Measurements from ENCODE around the gene SLC19A1.

DNA sequence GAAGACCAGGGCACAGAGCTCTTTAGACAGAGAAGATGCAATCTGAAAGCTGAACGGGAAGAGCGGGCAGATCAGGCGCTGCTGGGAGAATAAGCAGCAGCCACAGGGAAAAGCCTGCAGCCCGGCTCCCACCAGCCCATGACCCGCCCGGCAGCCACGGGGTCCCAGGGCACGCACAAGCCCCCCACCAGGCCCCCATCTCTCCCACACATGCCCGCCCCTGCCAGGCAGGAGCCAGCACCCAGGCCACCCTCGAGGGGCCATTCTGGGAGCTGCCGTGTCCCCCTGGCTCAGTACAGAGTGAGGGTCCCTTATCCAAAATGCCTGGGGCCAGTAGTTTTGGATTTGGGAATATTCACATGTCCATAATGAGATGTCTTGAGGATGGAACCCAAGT is 16.3 kb downstream of the SLC19A1 start:
- TF ChIP-seq, protein P1, sequence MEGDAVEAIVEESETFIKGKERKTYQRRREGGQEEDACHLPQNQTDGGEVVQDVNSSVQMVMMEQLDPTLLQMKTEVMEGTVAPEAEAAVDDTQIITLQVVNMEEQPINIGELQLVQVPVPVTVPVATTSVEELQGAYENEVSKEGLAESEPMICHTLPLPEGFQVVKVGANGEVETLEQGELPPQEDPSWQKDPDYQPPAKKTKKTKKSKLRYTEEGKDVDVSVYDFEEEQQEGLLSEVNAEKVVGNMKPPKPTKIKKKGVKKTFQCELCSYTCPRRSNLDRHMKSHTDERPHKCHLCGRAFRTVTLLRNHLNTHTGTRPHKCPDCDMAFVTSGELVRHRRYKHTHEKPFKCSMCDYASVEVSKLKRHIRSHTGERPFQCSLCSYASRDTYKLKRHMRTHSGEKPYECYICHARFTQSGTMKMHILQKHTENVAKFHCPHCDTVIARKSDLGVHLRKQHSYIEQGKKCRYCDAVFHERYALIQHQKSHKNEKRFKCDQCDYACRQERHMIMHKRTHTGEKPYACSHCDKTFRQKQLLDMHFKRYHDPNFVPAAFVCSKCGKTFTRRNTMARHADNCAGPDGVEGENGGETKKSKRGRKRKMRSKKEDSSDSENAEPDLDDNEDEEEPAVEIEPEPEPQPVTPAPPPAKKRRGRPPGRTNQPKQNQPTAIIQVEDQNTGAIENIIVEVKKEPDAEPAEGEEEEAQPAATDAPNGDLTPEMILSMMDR (IDR thresholded peaks at IDR 0.05), result no peak
- TF ChIP-seq POLR2AphosphoS5 (IDR thresholded peaks at IDR 0.05) (no peak), POLR2A (IDR thresholded peaks at IDR 0.05) (no peak)

Measured in prostate gland (tissue), 2 donors.